HCT116 (cell line): ENCODE results near the gene CFAP97D2. TPM values are rescaled to one million over a fixed set of nuclear protein-coding genes. Genes with fewer than 3 reads are reported as not detected.

Source experiments
- ATAC-seq: fragments of 200-7000 bp; cut with Tn5 transposase; 2 replicates; pipeline ENCODE4 v1.9.1; 2020; ENCODE audit warnings: mild to moderate bottlenecking, moderate library complexity
- Bru-seq: library from RNA; stranded (reverse); fragments of 400-500 nt; gene quantifications from one replicate; lab custom pipeline; 2021; lab: Mats Ljungman, UMichigan
- BruChase-seq, 2 experiments: library from RNA; stranded (reverse); fragments of 400-500 nt; gene quantifications; one replicate each; lab custom pipeline; 2021; lab: Mats Ljungman, UMichigan
- BruUV-seq: library from RNA; stranded (reverse); fragments of 400-500 nt; replicated peaks from 2 replicates; lab custom pipeline; 2021; lab: Mats Ljungman, UMichigan
- CTCF ChIA-PET: fragments of 300-600 bp; sonication (Branson Sonifier 250); formaldehyde crosslinking; loops from one replicate; lab custom pipeline; 2021; ENCODE audit warnings: antibody characterized with exemption; lab: Charles Lee
- POLR2A ChIA-PET: fragments of 300-600, 350-600 bp; sonication (Branson Sonifier 250); formaldehyde crosslinking; loops from one replicate; lab custom pipeline; 2021; ENCODE audit warnings: antibody characterized with exemption; lab: Charles Lee
- RAD21 ChIA-PET, 2 experiments: fragments of 300-600 bp; sonication (Branson Sonifier 250); formaldehyde crosslinking; loops; one replicate each; lab custom pipeline; 2023; ENCODE audit warnings: low total read pairs in 2 of 2; ENCODE audit not compliant: uncharacterized antibody in 2 of 2, unreplicated experiment in 2 of 2, low non-redundant PET in 1 of 2; lab: Charles Lee
- DNase-seq: peaks from one replicate; pipeline ENCODE4 v3.0.0-alpha.2; 2010; ENCODE audit warnings: low read depth, low spot score
- H2AFZ ChIP-seq: fragments of 200-600 bp; shearing (Covaris generic), sonication (generic); 2 replicates; pipeline ENCODE4 v1.6.1; 2017; ENCODE audit warnings: low read depth, mixed run types, mixed read lengths, antibody characterized with exemption, low read length; ENCODE audit not compliant: poor library complexity, severe bottlenecking
- H3K27ac ChIP-seq: 2 replicates; pipeline ENCODE4 v1.5.1; 2012; ENCODE audit warnings: low read depth, low read length
- H3K27me3 ChIP-seq: fragments of 200-600 bp; sonication (generic); 2 replicates; pipeline ENCODE4 v1.6.1; 2016; ENCODE audit warnings: mixed run types, low read length, mixed read lengths; ENCODE audit not compliant: insufficient read depth
- H3K36me3 ChIP-seq, 2 experiments: fragments of 200-500 bp in 1 of 2; fragments of 200-600 bp in 1 of 2; sonication (Bioruptor generic) in 1 of 2; sonication (generic) in 1 of 2; 2 replicates each; pipeline versions ENCODE4 v1.5.1 to v1.6.1; 2014 to 2016; ENCODE audit warnings: low read length in 2 of 2, inconsistent platforms in 1 of 2, mixed read lengths in 1 of 2, mixed run types in 1 of 2; ENCODE audit not compliant: insufficient read depth in 2 of 2, control insufficient read depth in 1 of 2
- H3K4me1 ChIP-seq, 2 experiments: fragments of 200-600 bp in 1 of 2; sonication (generic) in 1 of 2; 2 replicates each; pipeline versions ENCODE4 v1.5.1 to v1.6.1; 2012 to 2017; ENCODE audit warnings: low read length in 2 of 2, inconsistent platforms in 1 of 2, mild to moderate bottlenecking in 1 of 2, mixed read lengths in 1 of 2, mixed run types in 1 of 2, moderate library complexity in 1 of 2; ENCODE audit not compliant: insufficient read depth in 2 of 2, control insufficient read depth in 1 of 2
- H3K4me2 ChIP-seq: fragments of 200-600 bp; sonication (generic); 2 replicates; pipeline ENCODE4 v1.6.1; 2017; ENCODE audit warnings: mixed run types, low read length, mixed read lengths
- H3K4me3 ChIP-seq, 2 experiments: fragments of 200-600 bp in 1 of 2; sonication (generic) in 1 of 2; replicated peaks in 1 of 2; 2 replicates each; pipeline ENCODE4 v1.5.1; 2011 to 2016; ENCODE audit warnings: low read length in 2 of 2, control low read depth in 1 of 2, low read depth in 1 of 2, mild to moderate bottlenecking in 1 of 2, mixed read lengths in 1 of 2, mixed run types in 1 of 2
- H3K79me2 ChIP-seq: fragments of 200-600 bp; sonication (generic); 2 replicates; pipeline ENCODE4 v1.6.1; 2017; ENCODE audit warnings: mild to moderate bottlenecking, mixed run types, low read length, moderate library complexity, mixed read lengths; ENCODE audit not compliant: insufficient read depth
- H3K9ac ChIP-seq: fragments of 200-600 bp; sonication (generic); 2 replicates; pipeline ENCODE4 v1.6.1; 2016; ENCODE audit warnings: low read length, mixed read lengths
- H3K9me2 ChIP-seq: fragments of 200-600 bp; sonication (generic), shearing (Covaris generic); 2 replicates; pipeline ENCODE4 v1.6.1; 2017; ENCODE audit warnings: mixed run types, mild to moderate bottlenecking, moderate library complexity; ENCODE audit not compliant: insufficient read depth
- H3K9me3 ChIP-seq, 2 experiments: fragments of 200-500 bp in 1 of 2; fragments of 200-600 bp in 1 of 2; sonication (Bioruptor generic) in 1 of 2; sonication (generic) in 1 of 2; 2 replicates each; pipeline ENCODE4 v1.6.1; 2014 to 2017; ENCODE audit warnings: low read length in 2 of 2, mixed read lengths in 2 of 2, inconsistent platforms in 1 of 2, low read depth in 1 of 2, mild to moderate bottlenecking in 1 of 2, mixed run types in 1 of 2, moderate library complexity in 1 of 2; ENCODE audit not compliant: control insufficient read depth in 1 of 2, insufficient read depth in 1 of 2
- H4K20me1 ChIP-seq: fragments of 200-600 bp; sonication (generic), shearing (Covaris generic); 2 replicates; pipeline ENCODE4 v1.6.1; 2017; ENCODE audit warnings: mixed run types, mild to moderate bottlenecking, moderate library complexity; ENCODE audit not compliant: insufficient read depth
- CBX3 ChIP-seq: IDR thresholded peaks from 2 replicates; pipeline ENCODE4 v1.6.1; 2012; ENCODE audit warnings: low read depth
- EZH2 ChIP-seq: fragments of 200-600 bp; sonication (generic); IDR thresholded peaks from 2 replicates; pipeline ENCODE4 v1.6.1; 2017; ENCODE audit warnings: antibody characterized with exemption, mixed run types
- JUND ChIP-seq: IDR thresholded peaks from 2 replicates; pipeline ENCODE4 v1.6.1; 2012
- POLR2A ChIP-seq: IDR thresholded peaks from 2 replicates; pipeline ENCODE4 v1.7.0; 2011; ENCODE audit warnings: borderline replicate concordance; ENCODE audit not compliant: insufficient read depth, insufficient read length; ENCODE audit errors: extremely low read depth
- POLR2AphosphoS5 ChIP-seq: IDR thresholded peaks from 2 replicates; pipeline ENCODE4 v1.6.1; 2011; ENCODE audit warnings: mild to moderate bottlenecking, low read depth, low read length, moderate library complexity
- SIN3A ChIP-seq: IDR thresholded peaks from 2 replicates; pipeline ENCODE4 v1.6.1; 2012; ENCODE audit warnings: low read depth
- TCF7L2 ChIP-seq: IDR thresholded peaks from 2 replicates; pipeline ENCODE4 v1.7.0; 2011; ENCODE audit warnings: borderline replicate concordance, inconsistent platforms; ENCODE audit not compliant: insufficient read depth, insufficient read length; ENCODE audit errors: extremely low read depth
- ZBTB33 ChIP-seq: IDR thresholded peaks from 2 replicates; pipeline ENCODE4 v1.6.1; 2011; ENCODE audit warnings: mild to moderate bottlenecking, low read length, moderate library complexity; ENCODE audit not compliant: insufficient replicate concordance; ENCODE audit errors: extremely low read depth
- intact Hi-C: fragments of 100-400 bp; cut with micrococcal nuclease; formaldehyde crosslinking; loops from 2 replicates; pipeline ENCODE4 v1.10.0; 2022
- long read RNA-seq: library from polyadenylated mRNA; unstranded; transcript quantifications from one replicate; pipeline ENCODE4 v2.0.0, GENCODE V29; 2021; ENCODE audit not compliant: unreplicated experiment
- polyA plus RNA-seq: library from polyadenylated mRNA; unstranded; fragments of >200 nt; gene quantifications from 2 replicates; pipeline ENCODE4 v1.2.1, GENCODE V29; 2012; ENCODE audit warnings: missing spikeins
- total RNA-seq: library from RNA; stranded (reverse); gene quantifications from one replicate; pipeline ENCODE4 v1.2.1, GENCODE V29; 2021; ENCODE audit not compliant: unreplicated experiment
- TF ChIP-seq, protein P1 (sequence below): IDR thresholded peaks from 2 replicates; pipeline ENCODE4 v1.6.1; 2012

Gene CFAP97D2
- total RNA-seq = not detected
- not detected in 2 replicates for polyA plus RNA-seq
- percentile 2 among the genes with signal in this experiment for Bru-seq, nascent RNA
- BruChase-seq, experiment 1, labeled RNA remaining after a 6-hour chase = not detected
- BruChase-seq, experiment 2, labeled RNA remaining after a 2-hour chase = percentile 4 among the genes with signal in this experiment
- long read RNA-seq = 0 reads

DNA sequence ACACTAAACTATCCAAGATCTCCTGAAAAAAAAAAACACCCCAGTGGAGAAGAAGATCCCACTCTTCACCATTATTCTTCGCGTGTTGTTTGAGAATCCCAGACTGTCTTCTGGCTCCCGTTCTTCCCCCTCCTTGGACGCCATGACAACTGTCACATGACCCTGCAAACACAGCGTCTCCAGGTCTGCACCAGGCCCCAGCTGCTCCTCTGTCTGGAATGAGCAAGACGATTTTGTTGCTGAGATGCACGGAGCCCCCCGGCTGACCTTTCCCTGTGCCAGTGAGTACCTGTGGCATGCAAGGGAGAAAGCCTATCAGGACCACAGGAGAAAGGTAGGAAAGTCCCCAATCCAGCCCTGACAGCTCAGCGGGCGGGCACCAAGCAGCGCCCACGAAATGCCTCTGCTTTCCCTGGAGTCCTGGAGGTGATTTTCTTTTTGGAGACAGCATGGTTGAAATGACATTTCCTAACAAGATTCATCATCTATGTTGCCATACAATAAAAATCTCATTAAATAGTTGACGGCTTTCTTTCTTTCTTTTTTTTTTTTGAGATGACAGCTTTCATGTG is at the start of gene CFAP97D2:
CFAP97D2 (plus strand) TSS at position 171 of the 572 bp plus-strand sequence; CDS start at position 245, 74 bp downstream.
- no peak within 1 kb of the TSS for H3K27ac ChIP-seq
- RAD21 ChIA-PET = no interaction called here
- no peak within 1 kb of the TSS for H2AFZ ChIP-seq
- no peak for ATAC-seq
- CTCF ChIA-PET = no interaction called here
- peaks cover 8% of the 10 kb centered on the region; the same call in 1 of the 2 replicates for H3K27me3 ChIP-seq
- H3K36me3 ChIP-seq = no peaks in the 10 kb centered on the region
- intact Hi-C loops = no loop called here
- no peaks in the 10 kb centered on the region for H3K4me1 ChIP-seq
- no peaks in the 10 kb centered on the region for H3K79me2 ChIP-seq
- no peak within 1 kb of the TSS for H3K9ac ChIP-seq
- TF ChIP-seq CBX3 (no peak), POLR2A (no peak), EZH2 (no peak), ZBTB33 (no peak), POLR2AphosphoS5 (no peak), TCF7L2 (no peak), JUND (no peak), SIN3A (no peak)
- TF ChIP-seq, protein P1, sequence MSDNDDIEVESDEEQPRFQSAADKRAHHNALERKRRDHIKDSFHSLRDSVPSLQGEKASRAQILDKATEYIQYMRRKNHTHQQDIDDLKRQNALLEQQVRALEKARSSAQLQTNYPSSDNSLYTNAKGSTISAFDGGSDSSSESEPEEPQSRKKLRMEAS = no peak
- POLR2A ChIA-PET = no interaction called here
- H3K4me3 ChIP-seq = no peak within 1 kb of the TSS
- H3K9me2 ChIP-seq = no peaks in the 10 kb centered on the region
- no peak for DNase-seq
- no peaks in the 10 kb centered on the region for H4K20me1 ChIP-seq
- H3K4me2 ChIP-seq = no peak within 1 kb of the TSS
- no TSS peak for BruUV-seq
- H3K9me3 ChIP-seq = no peaks in the 10 kb centered on the region
